Testis (tissue), 3 donors: ENCODE data around the gene CIB1. TPM values are rescaled to one million over a fixed set of nuclear protein-coding genes. Genes with fewer than 3 reads are reported as not detected.

ENCODE experiments used
- DNase-seq: peaks from one replicate; pipeline ENCODE4 v3.0.0-alpha.2; 2019
- H3K27ac ChIP-seq, 2 donors: fragments of 200-600 bp; sonication (generic); one replicate each; pipeline ENCODE4 v1.5.1; 2019
- H3K27me3 ChIP-seq: fragments of 200-600 bp; sonication (generic); one replicate; pipeline ENCODE4 v1.5.1; 2019
- H3K36me3 ChIP-seq: fragments of 200-600 bp; sonication (generic); one replicate; pipeline ENCODE4 v1.5.1; 2017; ENCODE audit warnings: low read depth; ENCODE audit errors: missing control alignments
- H3K4me1 ChIP-seq: fragments of 200-600 bp; sonication (generic); one replicate; pipeline ENCODE4 v1.5.1; 2019
- H3K4me3 ChIP-seq, 2 donors: fragments of 200-600 bp; sonication (generic); one replicate each; pipeline ENCODE4 v1.5.1; 2017 to 2019
- H3K9me3 ChIP-seq: fragments of 200-600 bp; sonication (generic); one replicate; pipeline ENCODE4 v1.5.1; 2017
- POLR2A ChIP-seq: fragments of 450-650 bp; IDR thresholded peaks from one replicate; pipeline ENCODE4 v1.6.1; 2017; ENCODE audit warnings: antibody characterized with exemption, mild to moderate bottlenecking, moderate library complexity
- WGBS, 2 donors: methylation state at CpG; one replicate each; pipeline ENCODE4 v1.1.5; 2018; 5-methylcytosine and 5-hydroxymethylcytosine counted together
- intact Hi-C: fragments of 100-400 bp; cut with DNase I; formaldehyde crosslinking; loops from one replicate; pipeline ENCODE4 v1.15.1; 2023; ENCODE audit warnings: low total_unique reads
- polyA plus RNA-seq: library from polyadenylated mRNA; stranded (reverse); fragments of 350-450 nt; fragmentation: Illumina TruSeq; extraction: RNeasy Lipid Tissue Mini Kit (QIAGEN cat#74804); gene quantifications from one replicate; pipeline ENCODE4 v1.2.3, GENCODE V29; 2014; ENCODE audit warnings: low read depth, low replicate concordance; ENCODE audit not compliant: insufficient read depth
- total RNA-seq, 2 donors: library from RNA; depleted of rRNA; stranded (reverse); fragments of >200 nt; gene quantifications; one replicate each; pipeline ENCODE4 v1.2.3, GENCODE V29; 2016
- TF ChIP-seq, protein P1 (sequence below), 3 experiments: fragments of 450-650 bp in 2 of 3; fragments of 200-600 bp in 1 of 3; sonication (generic) in 1 of 3; IDR thresholded peaks; one replicate each; pipeline ENCODE4 v1.5.1; 2016 to 2019; ENCODE audit warnings: antibody characterized with exemption in 3 of 3, mild to moderate bottlenecking in 2 of 3, moderate library complexity in 1 of 3

Gene CIB1
- total and polyA plus RNA-seq, 3 donors from 2014 or later = 50.8 to 138 (median 78.0) TPM

DNA sequence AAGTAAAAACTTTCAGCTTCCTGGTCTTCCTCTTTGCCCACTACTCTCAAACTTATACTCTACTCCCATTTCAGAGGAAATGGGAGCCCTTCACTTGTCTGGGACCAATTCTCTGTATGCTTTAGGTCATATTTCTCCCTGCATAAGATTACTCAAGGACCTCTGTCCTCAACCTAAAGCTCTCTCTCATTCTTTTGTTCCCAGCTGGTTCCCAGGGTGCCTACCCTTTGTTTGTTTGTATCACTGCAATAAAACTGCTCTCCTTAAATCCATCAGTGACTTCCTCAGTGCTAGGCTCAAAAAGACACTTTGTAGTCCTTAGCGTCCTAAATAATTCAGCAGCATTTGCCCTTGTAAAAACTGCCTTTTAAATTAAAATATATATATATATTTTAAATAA lies 34.7 kb upstream of the CIB1 start:
- no peak for DNase-seq
- Histone ChIP-seq H3K27ac (no peak overlapping the region), H3K27me3 (no peaks in the 10 kb centered on the region), H3K9me3 (no peaks in the 10 kb centered on the region), H3K4me3 (no peak overlapping the region), H3K36me3 (no peaks in the 10 kb centered on the region), H3K4me1 (peaks cover 45% of the 10 kb centered on the region)
- WGBS, 2 donors = 41 to 55% methylated on average over 1 of the region's 1 CpG
- intact Hi-C loops = no loop called here
- no peak for TF ChIP-seq POLR2A
- TF ChIP-seq, protein P1, sequence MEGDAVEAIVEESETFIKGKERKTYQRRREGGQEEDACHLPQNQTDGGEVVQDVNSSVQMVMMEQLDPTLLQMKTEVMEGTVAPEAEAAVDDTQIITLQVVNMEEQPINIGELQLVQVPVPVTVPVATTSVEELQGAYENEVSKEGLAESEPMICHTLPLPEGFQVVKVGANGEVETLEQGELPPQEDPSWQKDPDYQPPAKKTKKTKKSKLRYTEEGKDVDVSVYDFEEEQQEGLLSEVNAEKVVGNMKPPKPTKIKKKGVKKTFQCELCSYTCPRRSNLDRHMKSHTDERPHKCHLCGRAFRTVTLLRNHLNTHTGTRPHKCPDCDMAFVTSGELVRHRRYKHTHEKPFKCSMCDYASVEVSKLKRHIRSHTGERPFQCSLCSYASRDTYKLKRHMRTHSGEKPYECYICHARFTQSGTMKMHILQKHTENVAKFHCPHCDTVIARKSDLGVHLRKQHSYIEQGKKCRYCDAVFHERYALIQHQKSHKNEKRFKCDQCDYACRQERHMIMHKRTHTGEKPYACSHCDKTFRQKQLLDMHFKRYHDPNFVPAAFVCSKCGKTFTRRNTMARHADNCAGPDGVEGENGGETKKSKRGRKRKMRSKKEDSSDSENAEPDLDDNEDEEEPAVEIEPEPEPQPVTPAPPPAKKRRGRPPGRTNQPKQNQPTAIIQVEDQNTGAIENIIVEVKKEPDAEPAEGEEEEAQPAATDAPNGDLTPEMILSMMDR (IDR thresholded peaks at IDR 0.05) = no peak

DNA sequence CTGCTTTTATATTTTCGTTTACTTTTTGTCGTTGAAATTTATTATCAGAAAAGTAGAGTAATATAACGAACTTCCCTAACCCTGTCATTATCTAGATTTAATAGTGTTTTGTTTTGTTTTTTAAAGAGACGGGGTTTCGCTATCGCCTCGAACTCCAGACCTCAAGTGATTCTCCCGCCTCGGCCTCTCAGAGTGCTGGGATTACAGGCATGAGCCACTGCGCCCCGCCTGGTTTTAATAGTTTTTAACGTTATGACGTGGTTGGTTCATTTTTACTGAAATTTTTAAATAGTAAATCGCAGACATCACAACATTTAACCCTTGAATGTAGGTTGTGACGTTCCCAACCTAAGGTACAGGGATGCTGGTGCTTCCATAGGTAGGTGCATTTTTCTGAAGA lies 32.7 kb upstream of the CIB1 start:
- H3K36me3 ChIP-seq = no peaks in the 10 kb centered on the region
- no peak for DNase-seq
- intact Hi-C loops = no loop called here
- H3K27ac ChIP-seq = peak overlapping the region; percentile 91 to 94
- no peaks in the 10 kb centered on the region for H3K9me3 ChIP-seq
- 8 to 12% methylated on average over 15 of the region's 15 CpGs for WGBS, 2 donors
- no peak for TF ChIP-seq POLR2A
- TF ChIP-seq, protein P1 (IDR thresholded peaks at IDR 0.05) = no peak
- H3K4me3 ChIP-seq = peak overlapping the region; percentile 78 to 81
- H3K4me1 ChIP-seq = peaks cover 42% of the 10 kb centered on the region
- no peaks in the 10 kb centered on the region for H3K27me3 ChIP-seq

DNA sequence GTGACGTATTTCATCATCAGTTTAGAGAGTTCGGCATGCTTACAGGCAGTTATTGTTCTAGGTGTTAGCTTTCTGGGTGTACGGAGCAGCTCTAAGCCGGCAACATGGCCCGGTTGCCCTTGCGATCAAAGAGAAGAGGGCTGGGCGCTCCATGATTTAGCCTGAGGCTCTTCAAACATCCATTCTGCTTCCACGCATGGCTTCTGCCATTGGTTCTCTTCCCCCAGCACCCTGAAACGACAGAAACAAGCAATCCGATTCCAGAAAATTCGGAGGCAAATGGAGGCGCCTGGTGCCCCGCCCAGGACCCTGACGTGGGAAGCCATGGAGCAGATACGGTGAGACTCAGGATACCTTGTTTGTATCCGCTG lies 32.3 kb upstream of the CIB1 start:
- H3K4me3 ChIP-seq = peak overlapping the region; percentile 78 to 81
- H3K27ac ChIP-seq = peak overlapping the region; percentile 91 to 94
- WGBS, 2 donors = 0 to 1% methylated on average over 16 of the region's 16 CpGs
- intact Hi-C loops = no loop called here
- TF ChIP-seq POLR2A = no peak
- TF ChIP-seq, protein P1 (IDR thresholded peaks at IDR 0.05) = no peak
- no peaks in the 10 kb centered on the region for H3K9me3 ChIP-seq
- no peaks in the 10 kb centered on the region for H3K36me3 ChIP-seq
- DNase-seq = peak; percentile 54
- peaks cover 38% of the 10 kb centered on the region for H3K4me1 ChIP-seq
- no peaks in the 10 kb centered on the region for H3K27me3 ChIP-seq

DNA sequence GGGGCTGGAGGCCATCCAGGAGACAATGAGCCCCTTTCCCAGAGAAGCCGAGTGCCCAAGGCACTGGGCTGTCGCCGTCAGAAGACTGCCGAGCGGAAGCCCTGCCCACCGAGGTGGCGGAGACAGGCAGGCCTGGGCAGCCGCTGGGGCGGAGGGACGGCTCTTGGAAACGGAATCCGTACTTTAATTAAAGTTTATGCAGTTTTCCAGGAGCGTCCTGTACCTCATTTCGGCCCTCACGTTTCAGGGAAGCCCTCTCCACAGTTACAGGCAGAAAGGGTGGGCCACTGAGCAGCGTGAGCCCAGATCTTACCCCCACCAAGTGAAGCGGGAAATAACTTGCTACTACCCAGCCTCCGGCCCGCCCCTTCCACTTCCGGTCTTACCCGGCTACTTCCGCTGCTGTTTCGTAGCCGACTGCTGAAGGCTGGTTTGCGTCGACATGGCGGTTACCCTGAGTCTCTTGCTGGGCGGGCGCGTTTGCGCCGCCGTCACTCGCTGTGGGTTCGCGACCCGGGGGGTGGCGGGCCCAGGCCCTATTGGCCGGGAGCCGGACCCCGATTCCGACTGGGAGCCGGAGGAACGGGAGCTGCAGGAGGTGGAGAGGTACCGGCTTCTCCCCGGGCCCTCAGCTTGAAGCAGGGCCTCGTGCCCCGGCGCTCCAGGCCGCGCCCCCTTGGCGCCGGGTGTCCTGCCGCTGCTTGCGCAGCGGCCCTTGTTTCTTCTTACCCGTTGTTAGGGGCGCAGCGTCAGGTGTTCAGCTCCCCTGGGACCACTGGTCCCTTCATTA lies 31.7 kb upstream of the CIB1 start, which contains the start of gene NGRN:
Gene NGRN, plus strand, starts transcription at position 402 of the 790 bp plus-strand sequence. Its CDS starts 41 bp downstream, at position 443.
- intact Hi-C loops = no loop called here
- Histone ChIP-seq H3K4me3 (peak within 1 kb of the TSS; percentile 78 to 81), H3K9me3 (no peaks in the 10 kb centered on the region), H3K27ac (peak within 1 kb of the TSS; percentile 91 to 94), H3K4me1 (peaks cover 35% of the 10 kb centered on the region), H3K27me3 (no peaks in the 10 kb centered on the region), H3K36me3 (no peaks in the 10 kb centered on the region)
- DNase-seq = peak; percentile 97
- TF ChIP-seq POLR2A = peak; percentile 79
- TF ChIP-seq, protein P1 (IDR thresholded peaks at IDR 0.05) = no peak
- WGBS, 2 donors = 0 to 1% methylated on average over 7 to 57 of the region's 59 CpGs
